HFF-Myc (cell line): ENCODE results near the gene ATG101.

Experiments
- DNase-seq: peaks from one replicate; pipeline ENCODE4 v3.0.0-alpha.2; 2011; ENCODE audit warnings: low read depth; ENCODE audit errors: extremely low read depth
- H3K4me3 ChIP-seq: replicated peaks from 2 replicates; pipeline ENCODE4 v1.5.1; 2011; ENCODE audit warnings: low read depth, mild to moderate bottlenecking, control low read depth, low read length
- TF ChIP-seq, protein P1 (sequence below): IDR thresholded peaks from 2 replicates; pipeline ENCODE4 v1.5.1; 2012; ENCODE audit warnings: mild to moderate bottlenecking, low read depth, low read length, control low read depth; ENCODE audit errors: missing control alignments

The ATG101 gene, protein sequence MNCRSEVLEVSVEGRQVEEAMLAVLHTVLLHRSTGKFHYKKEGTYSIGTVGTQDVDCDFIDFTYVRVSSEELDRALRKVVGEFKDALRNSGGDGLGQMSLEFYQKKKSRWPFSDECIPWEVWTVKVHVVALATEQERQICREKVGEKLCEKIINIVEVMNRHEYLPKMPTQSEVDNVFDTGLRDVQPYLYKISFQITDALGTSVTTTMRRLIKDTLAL

DNA sequence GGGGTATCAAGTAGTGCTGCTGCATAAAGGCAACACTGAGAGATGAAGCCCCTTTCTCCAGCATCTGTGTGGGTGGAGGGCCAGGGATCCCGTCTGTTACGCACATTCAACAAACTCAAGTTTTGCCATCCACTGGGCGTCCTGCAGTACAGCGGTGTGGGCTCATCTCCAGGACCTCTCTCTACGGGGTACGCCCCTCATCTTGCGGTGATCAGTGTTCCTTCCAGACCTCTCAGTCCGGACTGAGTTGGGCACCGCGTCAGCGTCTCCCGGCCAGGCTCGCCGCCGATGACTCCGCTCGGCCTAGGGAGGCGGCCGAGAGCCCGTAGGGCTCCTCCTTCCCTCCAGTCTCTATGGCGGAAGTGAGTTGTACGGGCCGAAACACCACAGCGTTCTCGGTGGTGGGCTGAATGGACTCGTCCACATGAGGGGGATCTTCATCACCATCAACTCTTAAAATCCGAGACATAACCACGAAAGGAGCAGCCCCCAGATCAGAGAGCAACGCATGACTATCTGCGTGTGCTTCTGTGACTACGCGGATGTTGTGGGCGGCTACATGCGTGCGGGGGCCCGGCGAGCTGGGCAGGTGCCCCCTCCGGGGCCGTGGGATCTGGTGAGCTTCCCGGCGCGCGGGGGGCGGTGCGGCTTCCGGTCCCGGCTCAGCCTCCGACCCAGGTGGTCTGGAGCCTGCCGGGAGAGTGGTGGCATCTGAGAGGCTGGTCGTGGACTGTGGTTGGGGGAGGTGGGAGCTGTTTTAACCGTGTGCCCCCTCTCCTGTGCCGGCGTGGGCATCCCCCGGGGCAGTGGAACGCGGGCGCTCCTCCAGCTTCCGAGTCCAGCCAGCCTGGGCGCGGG, at the start of gene ATG101:
TSS of gene ATG101 (plus strand) at position 652 of the 858 bp plus-strand sequence. CDS start 3,673 bp downstream, outside the sequence.
- DNase-seq: peak; percentile 92
- TF ChIP-seq, protein P1, sequence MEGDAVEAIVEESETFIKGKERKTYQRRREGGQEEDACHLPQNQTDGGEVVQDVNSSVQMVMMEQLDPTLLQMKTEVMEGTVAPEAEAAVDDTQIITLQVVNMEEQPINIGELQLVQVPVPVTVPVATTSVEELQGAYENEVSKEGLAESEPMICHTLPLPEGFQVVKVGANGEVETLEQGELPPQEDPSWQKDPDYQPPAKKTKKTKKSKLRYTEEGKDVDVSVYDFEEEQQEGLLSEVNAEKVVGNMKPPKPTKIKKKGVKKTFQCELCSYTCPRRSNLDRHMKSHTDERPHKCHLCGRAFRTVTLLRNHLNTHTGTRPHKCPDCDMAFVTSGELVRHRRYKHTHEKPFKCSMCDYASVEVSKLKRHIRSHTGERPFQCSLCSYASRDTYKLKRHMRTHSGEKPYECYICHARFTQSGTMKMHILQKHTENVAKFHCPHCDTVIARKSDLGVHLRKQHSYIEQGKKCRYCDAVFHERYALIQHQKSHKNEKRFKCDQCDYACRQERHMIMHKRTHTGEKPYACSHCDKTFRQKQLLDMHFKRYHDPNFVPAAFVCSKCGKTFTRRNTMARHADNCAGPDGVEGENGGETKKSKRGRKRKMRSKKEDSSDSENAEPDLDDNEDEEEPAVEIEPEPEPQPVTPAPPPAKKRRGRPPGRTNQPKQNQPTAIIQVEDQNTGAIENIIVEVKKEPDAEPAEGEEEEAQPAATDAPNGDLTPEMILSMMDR: peak; percentile 70
- H3K4me3 ChIP-seq: peak within 1 kb of the TSS; percentile 97

- TF ChIP-seq, protein P1: peak; percentile 85
- DNase-seq: no peak
- no peak overlapping the region for H3K4me3 ChIP-seq
These were observed 49.0 kb upstream of the ATG101 start for GRCh38 chr12:52020539-52021336.

- peak overlapping the region; percentile 45 for H3K4me3 ChIP-seq
- no peak for DNase-seq
- TF ChIP-seq, protein P1: no peak
These were observed 47.0 kb upstream of the ATG101 start for GRCh38 chr12:52022841-52023181.

- TF ChIP-seq, protein P1: peak; percentile 94
- no peak for DNase-seq
- peak overlapping the region; percentile 45 for H3K4me3 ChIP-seq
These were observed 46.4 kb upstream of the ATG101 start for GRCh38 chr12:52023182-52023975.

DNA sequence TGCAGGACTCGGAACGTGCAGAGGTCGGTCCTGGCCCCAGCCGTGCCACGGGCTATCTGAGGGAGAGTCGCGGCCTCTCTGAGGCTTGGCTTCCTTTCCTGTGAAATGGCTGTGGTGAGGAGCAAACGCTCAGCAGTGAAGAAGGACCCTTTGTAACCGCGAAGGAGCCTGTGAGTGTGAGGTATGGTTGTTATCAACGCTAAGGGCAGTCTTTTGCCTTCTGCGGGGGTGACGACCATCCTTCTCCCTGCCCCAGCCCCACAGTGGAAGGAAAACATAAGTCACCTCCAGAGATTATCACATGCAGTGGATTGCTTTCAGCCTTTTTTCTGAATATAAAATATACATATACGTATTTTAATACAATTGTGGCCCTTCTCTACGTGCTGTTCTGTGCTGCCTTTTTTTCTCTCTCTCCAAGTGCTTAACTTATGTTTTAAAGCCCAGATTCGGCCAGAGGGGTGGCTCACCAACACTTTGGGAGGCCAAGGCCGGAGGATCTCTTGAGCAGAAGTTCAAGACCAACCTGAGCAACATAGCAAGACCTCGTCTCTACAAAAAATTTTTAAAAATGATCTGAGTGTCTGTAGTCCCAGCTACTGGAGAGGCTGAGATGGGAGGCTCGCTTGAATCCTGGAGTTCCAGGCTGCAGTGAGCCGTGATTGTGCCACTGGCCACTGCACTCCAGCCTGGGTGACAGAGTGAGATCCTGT, 45.6 kb upstream of the ATG101 start:
- TF ChIP-seq, protein P1: no peak
- DNase-seq: no peak
- peak overlapping the region; percentile 45 for H3K4me3 ChIP-seq
